ENCODE results near the gene AATK.

- peak; percentile 57 to 65 (median 65) for TF ChIP-seq POLR2AphosphoS5 (IDR thresholded peaks at IDR 0.05)
- no peak for TF ChIP-seq POLR2A (IDR thresholded peaks at IDR 0.05)
- peak; percentile 45 to 82 (median 74) for TF ChIP-seq CTCF (IDR thresholded peaks at IDR 0.05 in 8 of 11, conservative IDR thresholded peaks at IDR 0.05 in 3 of 11)
Observed at GRCh38 chr17:81142301-81143199, 23.5 kb downstream of the AATK start.
